K562 (cell line): ENCODE measurements around the gene RCC1. TPM values are rescaled to one million over a fixed set of nuclear protein-coding genes. Genes with fewer than 3 reads are reported as not detected.

Experiments used
- BRF1 ChIP-seq: IDR thresholded peaks from 3 replicates; pipeline ENCODE4 v1.6.1; 2011; ENCODE audit warnings: borderline replicate concordance, mild to moderate bottlenecking; ENCODE audit not compliant: insufficient read length; ENCODE audit errors: extremely low read depth
- HMBOX1 ChIP-seq: sonication (generic); IDR thresholded peaks from 2 replicates; pipeline ENCODE4 v1.6.1; 2016
- JUN ChIP-seq, 2 experiments: sonication (generic) in 1 of 2; formaldehyde crosslinking in 1 of 2; IDR thresholded peaks; 2 replicates each; pipeline versions ENCODE4 v1.6.1 to v1.8.0; 2012 to 2022; ENCODE audit warnings: borderline replicate concordance in 2 of 2, mild to moderate bottlenecking in 2 of 2, improper control_type of control experiment in 1 of 2, low read depth in 1 of 2, low read length in 1 of 2, missing genetic modification reagents in 1 of 2
- NEUROD1 ChIP-seq: fragments of 150-350 bp; IDR thresholded peaks from 2 replicates; pipeline ENCODE4 v1.6.1; 2014; ENCODE audit warnings: borderline replicate concordance, low read length, low read depth; ENCODE audit not compliant: partially characterized antibody
- SAFB2 ChIP-seq: fragments of 200-400 bp; formaldehyde crosslinking; IDR thresholded peaks from 2 replicates; pipeline ENCODE4 v1.6.1; 2018; ENCODE audit warnings: borderline replicate concordance, low read length, low read depth, moderate library complexity; ENCODE audit not compliant: severe bottlenecking
- SUPT5H ChIP-seq: fragments of 450-650 bp; IDR thresholded peaks from 2 replicates; pipeline ENCODE4 v1.6.1; 2016
- TAF9B ChIP-seq: fragments of 450-650 bp; IDR thresholded peaks from 2 replicates; pipeline ENCODE4 v1.6.1; 2018; ENCODE audit warnings: mild to moderate bottlenecking; ENCODE audit not compliant: partially characterized antibody
- TBL1XR1 ChIP-seq, 2 experiments: IDR thresholded peaks; 2 replicates each; pipeline ENCODE4 v1.6.1; 2012; ENCODE audit warnings: improper control_type of control experiment in 2 of 2, low read length in 2 of 2, mild to moderate bottlenecking in 1 of 2
- TCF15 ChIP-seq: fragments of 250-450 bp; sonication (Bioruptor Pico); IDR thresholded peaks from 2 replicates; pipeline ENCODE4 v1.8.0; 2022; ENCODE audit warnings: moderate library complexity, mild to moderate bottlenecking, inconsistent platforms
- THAP12 ChIP-seq: fragments of 250-450 bp; sonication (Bioruptor Pico); IDR thresholded peaks from 2 replicates; pipeline ENCODE4 v1.9.0; 2021; ENCODE audit warnings: mild to moderate bottlenecking, inconsistent platforms
- TRIM28 ChIP-seq: fragments of 450-650 bp; IDR thresholded peaks from 2 replicates; pipeline ENCODE4 v1.6.1; 2017
- YBX1 ChIP-seq: fragments of 450-650 bp; IDR thresholded peaks from 2 replicates; pipeline ENCODE4 v1.7.1; 2016; ENCODE audit warnings: mild to moderate bottlenecking
- ZBTB34 ChIP-seq: fragments of 250-450 bp; sonication (Bioruptor Pico); IDR thresholded peaks from 2 replicates; pipeline ENCODE4 v1.8.0; 2021; ENCODE audit warnings: mild to moderate bottlenecking, moderate library complexity
- ZNF133 ChIP-seq: fragments of 250-450 bp; sonication (Bioruptor Pico); IDR thresholded peaks from 2 replicates; pipeline ENCODE4 v1.4.0; 2020; ENCODE audit warnings: mild to moderate bottlenecking
- ZNF3 ChIP-seq: fragments of 250-450 bp; sonication (Bioruptor Pico); IDR thresholded peaks from 2 replicates; pipeline ENCODE4 v1.5.0; 2021; ENCODE audit warnings: mild to moderate bottlenecking, moderate library complexity
- ZNF408 ChIP-seq: fragments of 250-450 bp; sonication (Bioruptor Pico); IDR thresholded peaks from 2 replicates; pipeline ENCODE4 v1.4.0; 2020; ENCODE audit warnings: low read depth, mild to moderate bottlenecking, moderate library complexity
- ZNF592 ChIP-seq: fragments of 450-650 bp; IDR thresholded peaks from 2 replicates; pipeline ENCODE4 v1.6.1; 2017; ENCODE audit warnings: antibody characterized with exemption, mild to moderate bottlenecking
- polyA plus RNA-seq, 8 experiments: library from polyadenylated mRNA; depleted of rRNA in 4 of 8; stranded (reverse) in 5 of 8; unstranded in 3 of 8; fragments of >200 nt; fragmentation: Nextera tagmentation in 2 of 8; fragmentation: Illumina TruSeq in 1 of 8; extraction: Ambion mirVana in 2 of 8; extraction: Trizol in 1 of 8; gene quantifications; 2 replicates each; pipeline versions ENCODE4 v1.2.1 to v1.2.3, GENCODE V29; 2011 to 2014; ENCODE audit warnings: inconsistent platforms in 1 of 8, missing spikeins in 1 of 8
- total RNA-seq, 7 experiments: library from RNA; depleted of rRNA in 6 of 7; stranded (reverse); fragments of >200 nt in 6 of 7; fragmentation: Illumina TruSeq in 2 of 7; extraction: Trizol in 2 of 7; gene quantifications; 2 replicates each; pipeline versions ENCODE4 v1.2.1 to v1.2.3, GENCODE V29; 2011 to 2021; ENCODE audit warnings: low replicate concordance in 1 of 7

Gene RCC1
- total and polyA plus RNA-seq, 9 of the 15 experiments (the other 6 are each of a cell fraction or from before 2014, with no cell fraction given) = 16.4 to 202 (median 107) TPM

GRCh38 chr1:28505406-28506187 is at the start of gene RCC1 (continued):
- TF ChIP-seq ZNF592 = no peak
- 0 out of 2 replicates have a peak, but pooled peaks have one; percentile 42 for TF ChIP-seq ZNF408 (CRISPR knock-in tag)
- TF ChIP-seq SAFB2 = no peak
- TF ChIP-seq ZBTB34 = no peak
- TF ChIP-seq JUN (IDR thresholded peaks at IDR 0.05; ENCODE audit: borderline replicate concordance, low read depth, low read length) = no peak
- TF ChIP-seq JUN (CRISPR knock-in tag; IDR thresholded peaks at IDR 0.05; ENCODE audit: borderline replicate concordance) = no peak
- TF ChIP-seq ZNF3 (CRISPR knock-in tag) = no peak
- peak; percentile 43 for TF ChIP-seq NEUROD1
- peak; percentile 79 for TF ChIP-seq TRIM28
- TF ChIP-seq TBL1XR1 (IDR thresholded peaks at IDR 0.05; ENCODE audit: low read length in 2 of 2) = peak; percentile 75 to 76; a peak in 3 of 4 replicates
- peak; percentile 98 for TF ChIP-seq TAF9B
- TF ChIP-seq HMBOX1 = peak; percentile 48; the same call in 1 of the 2 replicates
- no peak for TF ChIP-seq ZNF133 (CRISPR knock-in tag)
- peak; percentile 100 for TF ChIP-seq SUPT5H
- TF ChIP-seq THAP12 (CRISPR knock-in tag) = peak; percentile 90
- no peak for TF ChIP-seq YBX1
- TF ChIP-seq BRF1 = no peak
- TF ChIP-seq TCF15 (CRISPR knock-in tag) = 0 out of 2 replicates have a peak, but pooled peaks have one; percentile 34
